CD14-positive monocyte (primary cell): ENCODE results near the gene ARID3A. TPM values are rescaled to one million over a fixed set of nuclear protein-coding genes. Genes with fewer than 3 reads are reported as not detected.

Experiments used
- DNase-seq, 3 donors: peaks; one replicate each; pipeline ENCODE4 v3.0.0-alpha.2; 2011 to 2022
- H2AFZ ChIP-seq: 2 replicates; pipeline ENCODE4 v1.6.0; 2012; ENCODE audit warnings: mild to moderate bottlenecking, low read depth, low read length, inconsistent platforms; ENCODE audit not compliant: insufficient read depth, poor library complexity, severe bottlenecking
- H3K27ac ChIP-seq, 2 donors: 1 replicate in 1 of 2; 2 replicates in 1 of 2; pipeline ENCODE4 v1.5.1; 2012 to 2013; ENCODE audit warnings: low read length in 2 of 2, control low read depth in 1 of 2, inconsistent platforms in 1 of 2, low read depth in 1 of 2, mild to moderate bottlenecking in 1 of 2
- H3K27me3 ChIP-seq, 2 donors: one replicate each; pipeline versions ENCODE4 v1.6.0 to v1.6.1; 2011 to 2013; ENCODE audit warnings: low read length in 2 of 2; ENCODE audit not compliant: control insufficient read depth in 2 of 2, insufficient read depth in 2 of 2
- H3K36me3 ChIP-seq, 2 donors: replicated peaks in 1 of 2; 1 replicate in 1 of 2; 2 replicates in 1 of 2; pipeline versions ENCODE4 v1.5.1 to v1.6.1; 2012 to 2013; ENCODE audit warnings: low read length in 2 of 2, control low read depth in 1 of 2, inconsistent platforms in 1 of 2, mild to moderate bottlenecking in 1 of 2; ENCODE audit not compliant: insufficient read depth in 2 of 2, control insufficient read depth in 1 of 2
- H3K4me1 ChIP-seq, 2 donors: 1 replicate in 1 of 2; 2 replicates in 1 of 2; pipeline versions ENCODE4 v1.5.1 to v1.6.1; 2012 to 2013; ENCODE audit warnings: low read length in 2 of 2, control low read depth in 1 of 2, inconsistent platforms in 1 of 2, mild to moderate bottlenecking in 1 of 2, moderate library complexity in 1 of 2; ENCODE audit not compliant: insufficient read depth in 2 of 2, control insufficient read depth in 1 of 2
- H3K4me2 ChIP-seq: replicated peaks from 2 replicates; pipeline ENCODE3; 2012; ENCODE audit warnings: low read length, moderate library complexity, mild to moderate bottlenecking; ENCODE audit not compliant: poor library complexity, severe bottlenecking; ENCODE audit errors: extremely low read depth
- H3K4me3 ChIP-seq, 3 experiments: fragments of 200-600 bp in 1 of 3; sonication (generic) in 1 of 3; replicated peaks in 1 of 3; 1 replicate in 2 of 3; 2 replicates in 1 of 3; pipeline ENCODE4 v1.5.1; 2011 to 2013; ENCODE audit warnings: low read length in 3 of 3, mild to moderate bottlenecking in 3 of 3, control low read depth in 2 of 3, low read depth in 2 of 3, inconsistent platforms in 1 of 3, moderate library complexity in 1 of 3
- H3K79me2 ChIP-seq: 2 replicates; pipeline ENCODE4 v1.6.0; 2012; ENCODE audit warnings: mild to moderate bottlenecking, control low read depth, inconsistent platforms, low read length, moderate library complexity; ENCODE audit not compliant: insufficient read depth
- H3K9ac ChIP-seq: 2 replicates; pipeline ENCODE4 v1.6.0; 2017; ENCODE audit warnings: low read length, mild to moderate bottlenecking; ENCODE audit not compliant: insufficient read depth, poor library complexity, severe bottlenecking
- H3K9me3 ChIP-seq, 2 donors: replicated peaks in 1 of 2; 1 replicate in 1 of 2; 2 replicates in 1 of 2; pipeline versions ENCODE4 v1.5.1 to v1.6.1; 2012 to 2013; ENCODE audit warnings: low read length in 2 of 2, control low read depth in 1 of 2; ENCODE audit not compliant: control insufficient read depth in 1 of 2, insufficient read depth in 1 of 2
- H4K20me1 ChIP-seq: 2 replicates; pipeline ENCODE4 v1.6.0; 2012; ENCODE audit warnings: mild to moderate bottlenecking, low read length, control low read depth, moderate library complexity; ENCODE audit not compliant: insufficient read depth
- H3K27ac Mint-ChIP-seq, 7 donors: one replicate each; pipeline ENCODE4 v1.8.0; 2020; ENCODE audit warnings: mild to moderate bottlenecking in 7 of 7, mixed read lengths in 7 of 7, moderate library complexity in 6 of 7, inconsistent platforms in 2 of 7
- H3K27me3 Mint-ChIP-seq, 3 donors: one replicate each; pipeline ENCODE4 v1.8.0; 2021 to 2022; ENCODE audit warnings: low read depth in 3 of 3, mild to moderate bottlenecking in 3 of 3, mixed read lengths in 3 of 3, moderate library complexity in 3 of 3, inconsistent platforms in 1 of 3
- H3K36me3 Mint-ChIP-seq, 2 donors: one replicate each; pipeline ENCODE4 v1.8.0; 2020; ENCODE audit warnings: mixed read lengths in 2 of 2, inconsistent platforms in 1 of 2, mild to moderate bottlenecking in 1 of 2
- H3K4me1 Mint-ChIP-seq: one replicate; pipeline ENCODE4 v1.8.0; 2020; ENCODE audit warnings: mild to moderate bottlenecking, mixed read lengths
- H3K4me3 Mint-ChIP-seq, 2 donors: one replicate each; pipeline ENCODE4 v1.8.0; 2020; ENCODE audit warnings: mild to moderate bottlenecking in 2 of 2, mixed read lengths in 2 of 2, moderate library complexity in 1 of 2
- H3K9me3 Mint-ChIP-seq, 7 donors: one replicate each; pipeline ENCODE4 v1.8.0; 2020 to 2022; ENCODE audit warnings: mixed read lengths in 7 of 7, mild to moderate bottlenecking in 6 of 7, moderate library complexity in 6 of 7, inconsistent platforms in 2 of 7
- WGBS: methylation state at CpG from one replicate; pipeline ENCODE4 v1.1.5; 2013; ENCODE audit warnings: missing lambda C conversion rate; ENCODE audit not compliant: insufficient coverage; 5-methylcytosine and 5-hydroxymethylcytosine counted together
- intact Hi-C, 2 donors: fragments of 100-400 bp; cut with micrococcal nuclease; formaldehyde crosslinking; loops; one replicate each; pipeline versions ENCODE4 v1.15.0 to v1.15.1; 2023
- polyA plus RNA-seq, 3 donors: library from polyadenylated mRNA; depleted of rRNA in 1 of 3; unstranded in 2 of 3; stranded (reverse) in 1 of 3; fragments of 300-500 nt in 2 of 3; fragments of >200 nt in 1 of 3; fragmentation: Illumina TruSeq in 2 of 3; gene quantifications; 1 replicate in 2 of 3; 2 replicates in 1 of 3; pipeline ENCODE4 v1.2.3, GENCODE V29; 2012 to 2021
- TF ChIP-seq, protein P1 (sequence below): fragments of 200-600 bp; IDR thresholded peaks from one replicate; pipeline ENCODE4 v1.8.0; 2022; ENCODE audit warnings: antibody characterized with exemption, mild to moderate bottlenecking

ARID3A gene
- polyA plus RNA-seq, 3 donors: 2.1 to 41.6 (median 3.2) TPM

GRCh38 chr19:984165-984967, 58.5 kb downstream of the ARID3A start, which contains the start of gene WDR18:
TSS of gene WDR18 (plus strand) at chr19:984345. CDS start at chr19:984354, 9 bp downstream.
- WGBS: under 1% methylated on average over 70 of the region's 78 CpGs
- intact Hi-C loops: loop anchor here (5.0 to 10.0 kb wide), 3 partner anchors 122 to 212 kb away; no protein-coding TSS in a partner anchor
- Histone ChIP-seq H3K79me2 (peaks cover 12% of the 10 kb centered on the region), H3K9me3 (no peaks in the 10 kb centered on the region), H3K27ac (peak within 1 kb of the TSS; percentile 7 to 71), H4K20me1 (no peaks in the 10 kb centered on the region), H3K27me3 (no peaks in the 10 kb centered on the region), H2AFZ (peak within 1 kb of the TSS; percentile 86), H3K9ac (peak within 1 kb of the TSS; percentile 69), H3K4me2 (peak within 1 kb of the TSS; percentile 97), H3K4me3 (peak within 1 kb of the TSS; percentile 82 to 96 (median 85)), H3K4me1 (peaks cover 18 to 28% of the 10 kb centered on the region in 2 donors), H3K36me3 (peaks cover 7 to 22% of the 10 kb centered on the region in 2 donors)
- peak; percentile 84 to 90 (median 86) for DNase-seq
- Mint-ChIP-seq H3K9me3 (no peaks in the 10 kb centered on the region), H3K27ac (peak within 1 kb of the TSS; percentile 59 to 91 (median 77)), H3K4me3 (peak within 1 kb of the TSS; percentile 88 to 90), H3K36me3 (peaks cover 17 to 28% of the 10 kb centered on the region in 2 donors), H3K4me1 (peaks cover 17% of the 10 kb centered on the region), H3K27me3 (peaks cover 0 to 4% (median 1%) of the 10 kb centered on the region in 3 donors)
- TF ChIP-seq, protein P1, sequence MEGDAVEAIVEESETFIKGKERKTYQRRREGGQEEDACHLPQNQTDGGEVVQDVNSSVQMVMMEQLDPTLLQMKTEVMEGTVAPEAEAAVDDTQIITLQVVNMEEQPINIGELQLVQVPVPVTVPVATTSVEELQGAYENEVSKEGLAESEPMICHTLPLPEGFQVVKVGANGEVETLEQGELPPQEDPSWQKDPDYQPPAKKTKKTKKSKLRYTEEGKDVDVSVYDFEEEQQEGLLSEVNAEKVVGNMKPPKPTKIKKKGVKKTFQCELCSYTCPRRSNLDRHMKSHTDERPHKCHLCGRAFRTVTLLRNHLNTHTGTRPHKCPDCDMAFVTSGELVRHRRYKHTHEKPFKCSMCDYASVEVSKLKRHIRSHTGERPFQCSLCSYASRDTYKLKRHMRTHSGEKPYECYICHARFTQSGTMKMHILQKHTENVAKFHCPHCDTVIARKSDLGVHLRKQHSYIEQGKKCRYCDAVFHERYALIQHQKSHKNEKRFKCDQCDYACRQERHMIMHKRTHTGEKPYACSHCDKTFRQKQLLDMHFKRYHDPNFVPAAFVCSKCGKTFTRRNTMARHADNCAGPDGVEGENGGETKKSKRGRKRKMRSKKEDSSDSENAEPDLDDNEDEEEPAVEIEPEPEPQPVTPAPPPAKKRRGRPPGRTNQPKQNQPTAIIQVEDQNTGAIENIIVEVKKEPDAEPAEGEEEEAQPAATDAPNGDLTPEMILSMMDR: no peak

- peaks cover 18 to 28% of the 10 kb centered on the region in 2 donors for H3K36me3 ChIP-seq
- no peaks in the 10 kb centered on the region for H3K9me3 ChIP-seq
- Mint-ChIP-seq H3K4me3 (no peak overlapping the region), H3K27me3 (peaks cover 0 to 2% (median 1%) of the 10 kb centered on the region in 3 donors), H3K27ac (no peak overlapping the region), H3K4me1 (peaks cover 14% of the 10 kb centered on the region), H3K9me3 (peaks cover 0 to 3% (median 0%) of the 10 kb centered on the region in 7 donors), H3K36me3 (peaks cover 19 to 37% of the 10 kb centered on the region in 2 donors)
- H3K27me3 ChIP-seq: no peaks in the 10 kb centered on the region
- peaks cover 18 to 28% of the 10 kb centered on the region in 2 donors for H3K4me1 ChIP-seq
- H3K4me2 ChIP-seq: no peak overlapping the region
- WGBS: 96% methylated on average over 9 of the region's 14 CpGs
- TF ChIP-seq, protein P1: no peak
- no peak overlapping the region for H2AFZ ChIP-seq
- peaks cover 4% of the 10 kb centered on the region for H4K20me1 ChIP-seq
- DNase-seq: no peak
- H3K4me3 ChIP-seq: no peak overlapping the region
- H3K27ac ChIP-seq: no peak overlapping the region
- no peak overlapping the region for H3K9ac ChIP-seq
- H3K79me2 ChIP-seq: peaks cover 12% of the 10 kb centered on the region
- intact Hi-C loops: loop anchor here in 1 of 2 donors (10.0 kb wide), 1 partner anchor 211 kb away; no protein-coding TSS in a partner anchor
These were observed 60.2 kb downstream of the ARID3A start for GRCh38 chr19:986083-986482.
